Pulmonary artery endothelial cell (primary cell): ENCODE results near the gene VPS35L. TPM values are rescaled to one million over a fixed set of nuclear protein-coding genes. Genes with fewer than 3 reads are reported as not detected.

ENCODE experiments used
- DNase-seq: peaks from one replicate; pipeline ENCODE4 v3.0.0-alpha.2; 2011; ENCODE audit warnings: low read depth, low spot score
- total RNA-seq: library from RNA; depleted of rRNA; stranded (reverse); fragments of >200 nt; gene quantifications from 2 replicates; pipeline ENCODE4 v1.2.3, GENCODE V29; 2014

VPS35L gene
- total RNA-seq, 1 donor from 2014 or later, result 30.5 TPM

GRCh38 chr16:19746561-19746960, 191.1 kb downstream of the VPS35L start:
- no peak for DNase-seq

- DNase-seq, result no peak
These were observed 193.1 kb downstream of the VPS35L start for GRCh38 chr16:19748389-19749168.

GRCh38 chr16:19749571-19750080, 194.1 kb downstream of the VPS35L start:
- no peak for DNase-seq

Other genes starting within 250 kb of the VPS35L start
- gene TMC5, start 137.8 kb upstream of the VPS35L start, total RNA-seq, result not detected in 2 replicates
- gene GDE1, start 33.6 kb upstream of the VPS35L start, total RNA-seq, result 49.7 and 50.1 TPM in 2 replicates
- gene CCP110, start 31.8 kb upstream of the VPS35L start, total RNA-seq, result 11.3 and 22.9 TPM in 2 replicates
- gene KNOP1, start 162.5 kb downstream of the VPS35L start, total RNA-seq, result 18.3 and 20.8 TPM in 2 replicates
- gene IQCK, start 162.6 kb downstream of the VPS35L start, total RNA-seq, result 9.2 and 10.8 TPM in 2 replicates